HG03442 (cell line): Measurements from ENCODE around the gene FAM120AOS.

ENCODE experiments used
- ATAC-seq: cut with Tn5 transposase; IDR thresholded peaks from one replicate; pipeline ENCODE4 v1.9.1; 2021; ENCODE audit warnings: mild to moderate bottlenecking, moderate library complexity; ENCODE audit not compliant: unreplicated experiment

Gene FAM120AOS

GRCh38 chr9:93453047-93453914 lies at the start of gene FAM120AOS:
Gene FAM120AOS (minus strand): TSS chr9:93453581. CDS start chr9:93452709, 872 bp downstream.
- peak; percentile 45 for ATAC-seq

GRCh38 chr9:93501406-93501805 lies 48.0 kb upstream of the FAM120AOS start:
- no peak for ATAC-seq

GRCh38 chr9:93500571-93501298 lies 47.4 kb upstream of the FAM120AOS start:
- no peak for ATAC-seq

DNA sequence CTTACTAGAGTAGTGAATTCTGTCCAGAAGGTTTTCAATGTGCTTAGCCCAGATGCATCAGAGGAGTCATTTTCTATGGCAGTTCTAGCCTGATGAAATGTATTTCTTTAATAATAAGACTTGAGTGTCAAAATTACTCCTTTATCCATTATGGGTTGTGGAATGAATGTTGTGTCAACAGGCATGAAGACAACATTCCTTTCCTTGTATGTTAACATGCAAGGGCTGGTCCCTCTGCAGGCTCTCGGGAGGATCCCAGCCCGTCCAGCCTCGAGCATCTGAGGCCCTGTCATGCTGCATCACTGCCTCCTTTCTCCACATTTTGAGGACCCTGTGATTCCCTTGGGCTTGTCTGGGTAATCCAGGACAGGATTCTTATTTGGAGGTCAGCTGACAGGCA lies 42.9 kb upstream of the FAM120AOS start:
- no peak for ATAC-seq

GRCh38 chr9:93493949-93494348 lies 40.6 kb upstream of the FAM120AOS start:
- ATAC-seq, result no peak

- ATAC-seq, result no peak
These were observed 38.9 kb upstream of the FAM120AOS start for GRCh38 chr9:93492327-93492726.

DNA sequence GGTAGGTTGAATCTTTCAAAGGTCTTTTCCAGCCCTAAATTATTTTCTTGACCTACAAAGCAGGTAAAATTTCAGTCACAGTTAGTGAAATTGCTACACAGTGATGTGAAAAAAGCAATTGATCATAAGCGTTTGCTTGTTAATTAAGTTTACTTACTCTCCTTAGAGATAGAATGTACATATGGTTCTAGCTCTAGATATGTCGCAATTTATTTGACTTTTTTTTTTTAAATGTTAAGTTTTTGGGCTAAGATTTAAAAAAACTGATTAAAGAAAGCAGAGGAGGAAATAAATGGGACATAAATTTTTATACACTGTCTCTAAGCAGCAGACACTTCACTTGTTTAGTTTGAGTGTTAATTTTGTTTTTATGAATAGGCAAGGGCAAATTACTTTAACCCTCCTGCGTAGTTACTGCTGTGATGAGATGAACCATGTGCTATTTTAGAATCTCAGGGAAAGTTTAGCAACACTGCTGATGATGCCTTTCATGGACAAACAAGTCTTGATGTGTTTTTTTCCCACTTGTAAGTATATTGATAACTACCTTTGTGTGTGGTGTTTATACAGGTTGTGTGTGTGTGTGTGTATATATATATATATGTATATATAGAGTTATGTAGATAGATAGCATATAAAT lies 38.3 kb upstream of the FAM120AOS start:
- no peak for ATAC-seq

DNA sequence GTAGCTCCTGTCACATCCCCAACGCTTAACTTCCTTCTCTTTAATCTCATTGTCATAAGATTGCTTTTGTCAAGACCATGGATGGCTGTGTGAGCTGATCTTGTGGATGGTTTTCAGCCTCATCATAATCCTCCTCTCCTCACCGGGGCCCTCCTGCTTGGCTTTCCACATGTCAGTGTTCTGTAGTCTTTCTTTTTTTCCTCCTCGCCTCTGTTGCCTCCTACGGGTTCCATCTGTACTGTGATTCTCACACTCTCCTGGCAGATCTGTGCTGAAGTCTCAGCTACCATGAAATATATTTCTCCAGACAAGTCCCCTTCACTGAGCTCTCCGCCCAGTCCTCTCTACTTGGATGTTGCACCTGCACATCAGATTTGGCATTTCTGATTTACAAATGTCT lies 34.9 kb upstream of the FAM120AOS start:
- ATAC-seq, result no peak

- no peak for ATAC-seq
These were observed 32.9 kb upstream of the FAM120AOS start for GRCh38 chr9:93486268-93486667.

GRCh38 chr9:93483497-93483896 lies 30.1 kb upstream of the FAM120AOS start:
- no peak for ATAC-seq

- no peak for ATAC-seq
These were observed 27.4 kb upstream of the FAM120AOS start for GRCh38 chr9:93480728-93481324.

GRCh38 chr9:93480262-93480661 lies 26.9 kb upstream of the FAM120AOS start:
- ATAC-seq, result no peak

GRCh38 chr9:93479726-93480125 lies 26.3 kb upstream of the FAM120AOS start:
- ATAC-seq, result no peak

- ATAC-seq, result no peak
These were observed 24.0 kb upstream of the FAM120AOS start for GRCh38 chr9:93477397-93477796.

DNA sequence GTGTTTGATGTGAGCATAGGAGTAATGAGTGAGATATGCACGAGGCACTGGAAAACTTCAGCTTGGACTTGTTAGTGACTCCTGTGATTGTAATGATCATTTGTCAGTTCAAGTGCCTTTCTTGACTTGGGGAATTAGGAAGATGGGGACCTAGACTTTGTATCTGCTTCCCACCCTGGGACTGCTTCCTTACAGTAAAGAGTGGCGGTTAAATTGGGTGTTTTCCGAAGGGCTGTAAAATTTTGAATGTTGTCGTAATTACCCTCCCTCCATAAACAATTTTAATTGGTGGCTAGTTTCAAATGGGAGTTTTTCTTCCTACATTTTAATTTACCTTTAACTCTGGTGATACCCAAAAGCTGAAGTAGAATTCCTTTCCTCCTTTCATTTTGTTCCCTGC lies 23.5 kb upstream of the FAM120AOS start:
- no peak for ATAC-seq

DNA sequence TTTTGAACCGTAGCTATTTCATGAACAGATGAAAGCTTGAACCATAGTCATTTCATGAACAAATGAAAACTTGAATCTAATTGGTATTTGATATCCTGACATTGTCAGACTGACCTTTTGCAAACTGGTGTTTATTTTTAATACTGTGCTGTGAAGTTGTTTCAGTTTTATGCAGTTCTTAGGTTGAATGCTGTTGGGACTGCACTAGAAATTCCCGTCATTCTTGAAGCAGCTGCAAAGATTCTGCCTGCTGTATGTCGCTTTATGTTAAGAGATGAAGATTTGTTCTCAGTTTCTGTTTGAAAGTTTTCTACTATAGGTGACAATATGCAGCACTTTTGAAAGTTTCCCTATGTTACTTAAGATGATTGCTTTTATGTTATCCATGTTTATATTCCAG lies 22.5 kb upstream of the FAM120AOS start:
- no peak for ATAC-seq

DNA sequence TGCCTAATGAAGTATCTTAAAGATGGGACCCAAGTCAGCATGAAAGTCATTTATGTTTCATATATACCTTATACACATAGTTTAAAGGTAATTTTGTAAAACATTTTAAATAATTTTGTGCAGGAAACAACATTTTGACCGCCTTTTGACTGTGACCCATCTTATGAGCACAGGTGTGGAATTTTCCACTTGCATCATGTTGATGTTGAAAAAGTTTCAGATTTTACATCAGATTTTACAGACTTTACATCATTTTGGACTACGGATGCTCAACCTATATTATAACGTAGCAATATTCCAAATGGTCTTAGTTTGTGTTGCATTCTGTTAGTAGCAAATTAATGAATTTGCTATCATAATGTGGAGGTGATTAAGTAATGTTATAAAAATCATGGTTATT lies 21.7 kb upstream of the FAM120AOS start:
- no peak for ATAC-seq

DNA sequence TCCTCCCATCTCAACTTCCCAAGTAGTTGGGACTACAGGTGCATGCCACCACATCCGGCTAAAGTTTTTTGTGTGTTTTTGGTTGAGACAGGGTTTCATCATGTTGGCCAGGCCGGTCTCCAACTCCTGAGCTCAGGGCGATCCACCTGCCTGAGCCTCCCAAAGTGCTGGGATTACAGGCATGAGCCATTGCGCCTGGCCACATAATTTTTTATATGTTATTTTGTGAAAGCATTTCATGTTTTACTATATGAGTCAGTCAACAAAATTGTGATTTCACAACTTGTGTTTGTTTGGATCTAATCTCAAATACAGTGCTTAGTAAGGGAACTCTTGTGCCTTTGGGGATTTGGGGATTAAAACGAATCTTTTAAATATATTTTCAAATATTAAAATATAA lies 20.0 kb upstream of the FAM120AOS start:
- no peak for ATAC-seq

- ATAC-seq, result no peak
These were observed 17.7 kb upstream of the FAM120AOS start for GRCh38 chr9:93471124-93471523.

GRCh38 chr9:93470391-93470790 lies 17.0 kb upstream of the FAM120AOS start:
- ATAC-seq, result no peak

GRCh38 chr9:93468763-93469456 lies 15.5 kb upstream of the FAM120AOS start:
- ATAC-seq, result no peak
